K562 (cell line): ENCODE results near the gene HOXB5. TPM values are rescaled to one million over a fixed set of nuclear protein-coding genes. Genes with fewer than 3 reads are reported as not detected.

Experiments
- ATAC-seq: fragments of 200-7000 bp; cut with Tn5 transposase; 3 replicates; pipeline ENCODE4 v1.9.1; 2020; ENCODE audit warnings: moderate library complexity
- BruUV-seq: library from RNA; stranded (reverse); fragments of 400-500 nt; replicated peaks from 2 replicates; lab custom pipeline; 2021; lab: Mats Ljungman, UMichigan
- CTCF ChIA-PET: fragments of 300-600 bp; formaldehyde crosslinking; extraction: SDS; loops from one replicate; lab custom pipeline; 2021; ENCODE audit warnings: low intra/inter-chr PET ratio; lab: Yijun Ruan, JAX
- POLR2A ChIA-PET: fragments of 300-600, 350-650 bp; sonication (Branson Sonifier 250); formaldehyde crosslinking; extraction: SDS; loops from one replicate; lab custom pipeline; 2021; ENCODE audit warnings: antibody characterized with exemption, inconsistent platforms; lab: Yijun Ruan, JAX
- DNase-seq, 4 experiments: peaks; one replicate each; pipeline versions ENCODE4 v3.0.0 to v3.0.0-alpha.2; 2011 to 2018; ENCODE audit warnings: low spot score in 3 of 4, mixed read lengths in 3 of 4; ENCODE audit errors: extremely low read depth in 1 of 4
- FAIRE-seq: peaks from 2 replicates; lab custom pipeline; 2011; peaks lifted over from hg19 to GRCh38; lab: Jason Lieb, UNC
- H2AFZ ChIP-seq: 2 replicates; pipeline ENCODE4 v1.6.0; 2011; ENCODE audit warnings: low read depth, low read length, control low read depth, inconsistent platforms
- H3K27ac ChIP-seq: fragments of 200-600 bp; 3 replicates; pipeline ENCODE4 v1.8.0; 2011; ENCODE audit warnings: low read depth, mild to moderate bottlenecking, control low read depth, inconsistent platforms, low read length, moderate library complexity, mixed read lengths; ENCODE audit errors: extremely low read depth
- H3K27me3 ChIP-seq, 2 experiments: fragments of 300-600 bp in 1 of 2; 2 replicates in 1 of 2; 3 replicates in 1 of 2; pipeline versions ENCODE4 v1.6.0 to v1.8.0; 2011; ENCODE audit warnings: inconsistent platforms in 2 of 2, low read length in 2 of 2, mild to moderate bottlenecking in 1 of 2, mixed read lengths in 1 of 2, moderate library complexity in 1 of 2; ENCODE audit not compliant: control insufficient read depth in 2 of 2, insufficient read depth in 2 of 2
- H3K36me3 ChIP-seq: fragments of 300-600 bp; 3 replicates; pipeline ENCODE4 v1.8.0; 2011; ENCODE audit warnings: mild to moderate bottlenecking, low read length, inconsistent platforms; ENCODE audit not compliant: control insufficient read depth, insufficient read depth
- H3K4me1 ChIP-seq, 2 experiments: fragments of 200-600 bp in 1 of 2; replicated peaks in 1 of 2; 2 replicates in 1 of 2; 3 replicates in 1 of 2; pipeline versions ENCODE4 v1.5.1 to v1.8.0; 2011; ENCODE audit warnings: inconsistent platforms in 2 of 2, low read length in 2 of 2, mild to moderate bottlenecking in 1 of 2, mixed read lengths in 1 of 2, moderate library complexity in 1 of 2; ENCODE audit not compliant: control insufficient read depth in 2 of 2, insufficient read depth in 2 of 2
- H3K4me2 ChIP-seq: 2 replicates; pipeline ENCODE4 v1.6.1; 2011; ENCODE audit warnings: low read length, control low read depth, inconsistent platforms, mixed read lengths; ENCODE audit not compliant: insufficient read depth
- H3K4me3 ChIP-seq: fragments of 200-600 bp; sonication (generic), shearing (Covaris generic); 2 replicates; pipeline ENCODE4 v1.5.1; 2016; ENCODE audit warnings: control low read depth, inconsistent platforms
- H3K79me2 ChIP-seq: fragments of 200-600 bp; 3 replicates; pipeline ENCODE4 v1.8.0; 2011; ENCODE audit warnings: low read length, inconsistent platforms; ENCODE audit not compliant: control insufficient read depth, insufficient read depth
- H3K9ac ChIP-seq, 2 experiments: 2 replicates each; pipeline versions ENCODE4 v1.6.0 to v1.6.1; 2011; ENCODE audit warnings: low read depth in 2 of 2, low read length in 2 of 2, control low read depth in 1 of 2, inconsistent platforms in 1 of 2, mild to moderate bottlenecking in 1 of 2, mixed read lengths in 1 of 2; ENCODE audit not compliant: insufficient read depth in 1 of 2
- H3K9me1 ChIP-seq: one replicate; pipeline ENCODE4 v1.6.0; 2011; ENCODE audit warnings: inconsistent platforms, mild to moderate bottlenecking, low read length, moderate library complexity; ENCODE audit not compliant: control insufficient read depth, insufficient read depth
- H3K9me3 ChIP-seq: replicated peaks from 2 replicates; pipeline ENCODE4 v1.5.1; 2011; ENCODE audit warnings: low read depth, low read length, inconsistent platforms; ENCODE audit not compliant: control insufficient read depth, insufficient read depth
- H4K20me1 ChIP-seq: replicated peaks from 2 replicates; pipeline ENCODE4 v1.6.1; 2011; ENCODE audit warnings: low read length, inconsistent platforms, mixed read lengths; ENCODE audit not compliant: control insufficient read depth, insufficient read depth
- CEBPB ChIP-seq: fragments of 450-650 bp; IDR thresholded peaks from 2 replicates; pipeline ENCODE4 v1.6.1; 2016; ENCODE audit warnings: missing genetic modification characterization, missing compliant biosample characterization
- MTA2 ChIP-seq: fragments of 450-650 bp; IDR thresholded peaks from 2 replicates; pipeline ENCODE4 v1.6.1; 2016; ENCODE audit warnings: low read depth
- PRDM10 ChIP-seq: fragments of 450-650 bp; IDR thresholded peaks from 2 replicates; pipeline ENCODE4 v1.6.1; 2018; ENCODE audit not compliant: partially characterized antibody
- ZNF316 ChIP-seq: fragments of 450-650 bp; IDR thresholded peaks from 2 replicates; pipeline ENCODE4 v1.6.1; 2016
- WGBS: fragments of 100-300 bp; shearing (Covaris generic); methylation state at CpG from one replicate; pipeline ENCODE4 v1.1.6; 2016; ENCODE audit warnings: low coverage, mixed read lengths; ENCODE audit not compliant: insufficient coverage; ENCODE audit errors: missing lambda C conversion rate; 5-methylcytosine and 5-hydroxymethylcytosine counted together
- in situ Hi-C: fragments of 300-500 bp; cut with MboI; formaldehyde crosslinking; loops from 4 replicates; pipeline ENCODE4 v1.15.0; 2018; ENCODE audit warnings: inconsistent platforms, mixed read lengths
- intact Hi-C: fragments of 100-400 bp; cut with micrococcal nuclease; formaldehyde crosslinking; loops from 2 replicates; pipeline ENCODE4 v1.14.2; 2022
- polyA plus RNA-seq, 8 experiments: library from polyadenylated mRNA; depleted of rRNA in 4 of 8; stranded (reverse) in 5 of 8; unstranded in 3 of 8; fragments of >200 nt; fragmentation: Nextera tagmentation in 2 of 8; fragmentation: Illumina TruSeq in 1 of 8; extraction: Ambion mirVana in 2 of 8; extraction: Trizol in 1 of 8; gene quantifications; 2 replicates each; pipeline versions ENCODE4 v1.2.1 to v1.2.3, GENCODE V29; 2011 to 2014; ENCODE audit warnings: inconsistent platforms in 1 of 8, missing spikeins in 1 of 8
- total RNA-seq, 7 experiments: library from RNA; depleted of rRNA in 6 of 7; stranded (reverse); fragments of >200 nt in 6 of 7; fragmentation: Illumina TruSeq in 2 of 7; extraction: Trizol in 2 of 7; gene quantifications; 2 replicates each; pipeline versions ENCODE4 v1.2.1 to v1.2.3, GENCODE V29; 2011 to 2021; ENCODE audit warnings: low replicate concordance in 1 of 7

HOXB5 gene
- total and polyA plus RNA-seq, 9 of the 15 experiments (the other 6 are each of a cell fraction or from before 2014, with no cell fraction given): 0.24 to 2.7 (median 0.65) TPM

DNA sequence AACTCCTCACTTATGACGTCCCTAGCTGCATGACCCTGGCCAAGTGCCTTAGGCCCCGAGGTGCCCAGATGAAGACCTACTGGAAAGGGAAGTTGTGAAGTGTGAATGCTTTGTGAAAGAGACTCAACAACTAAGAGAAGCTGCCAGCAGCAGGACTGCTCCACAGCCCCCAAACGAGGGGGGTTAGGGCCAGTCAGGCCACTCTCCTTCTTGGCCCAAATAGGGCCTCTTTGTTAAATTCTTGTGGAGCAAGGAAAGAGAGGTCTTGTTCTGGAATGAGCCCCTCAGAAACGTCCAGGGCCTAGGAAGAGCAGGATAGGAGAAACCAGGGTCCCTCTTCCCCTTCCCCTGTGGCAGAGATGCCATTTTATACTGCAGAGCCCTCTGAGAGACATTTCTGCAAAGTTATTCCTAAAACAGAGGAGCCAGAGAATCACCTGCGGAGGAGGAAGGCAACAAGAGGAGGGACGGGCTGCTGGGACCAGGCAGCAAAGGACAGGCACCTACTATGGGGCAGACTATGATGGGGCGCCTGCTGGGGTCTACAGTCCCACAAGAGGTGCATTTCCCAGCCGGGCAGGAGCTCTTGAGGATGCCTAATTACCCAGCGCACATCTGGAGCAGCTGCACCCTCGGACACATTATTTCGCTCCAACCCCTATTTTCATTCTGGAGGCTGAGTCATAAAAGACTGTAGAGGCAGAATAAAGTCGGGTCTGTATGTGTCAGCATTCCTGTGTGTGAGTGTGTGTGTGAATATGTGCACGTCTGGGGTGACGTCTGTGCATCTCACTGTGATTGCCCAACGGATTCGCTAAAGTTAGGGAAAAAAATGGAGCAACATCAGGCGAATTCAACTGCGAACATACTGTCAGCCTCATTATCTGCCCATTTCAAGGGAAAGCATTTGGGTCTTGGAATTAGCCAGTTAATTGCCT lies 44.0 kb upstream of the HOXB5 start:
- ChIA-PET CTCF (no interaction called here), POLR2A (interaction anchor here (1.0 to 3.8 kb wide), 3 partner anchors 8 to 19 kb away, joined by 3 to 43 read pairs (median 8); partner anchors contain the start of gene HOXB9)
- peak overlapping the region in 1 of 2 experiments; percentile 49; a peak in 1 of 4 replicates for H3K9ac ChIP-seq
- no peak for ATAC-seq
- peak; percentile 51 for FAIRE-seq
- H2AFZ ChIP-seq: peak overlapping the region; percentile 42
- intact Hi-C loops (no loop called here), in situ Hi-C loops (no loop called here)
- no peak for DNase-seq
- BruUV-seq: no TSS peak
- H3K9me1 ChIP-seq: peaks cover 4% of the 10 kb centered on the region
- no peak overlapping the region for H3K27ac ChIP-seq
- no peak overlapping the region for H3K4me3 ChIP-seq
- H4K20me1 ChIP-seq: no peaks in the 10 kb centered on the region
- TF ChIP-seq CEBPB (tag) (0 out of 2 replicates have a peak, but pooled peaks have one; percentile 27), MTA2 (no peak), ZNF316 (peak; percentile 40), PRDM10 (peak; percentile 76)
- no peaks in the 10 kb centered on the region for H3K9me3 ChIP-seq
- H3K4me2 ChIP-seq: no peak overlapping the region
- peaks cover 47 to 63% of the 10 kb centered on the region in 2 experiments for H3K4me1 ChIP-seq
- 63% methylated on average over 18 of the region's 18 CpGs for WGBS
- no peaks in the 10 kb centered on the region for H3K27me3 ChIP-seq
- peaks cover 8% of the 10 kb centered on the region; the same call in 1 of the 3 replicates for H3K36me3 ChIP-seq
- peaks cover 18% of the 10 kb centered on the region; the same call in 2 of the 3 replicates for H3K79me2 ChIP-seq
